ENCODE results near the gene POLG.
"Not testable (repeated sequence)": the region's sequence is repeated elsewhere in the genome, so short reads cannot be mapped to it uniquely, and the experiment has no call there.

The POLG gene

DNA sequence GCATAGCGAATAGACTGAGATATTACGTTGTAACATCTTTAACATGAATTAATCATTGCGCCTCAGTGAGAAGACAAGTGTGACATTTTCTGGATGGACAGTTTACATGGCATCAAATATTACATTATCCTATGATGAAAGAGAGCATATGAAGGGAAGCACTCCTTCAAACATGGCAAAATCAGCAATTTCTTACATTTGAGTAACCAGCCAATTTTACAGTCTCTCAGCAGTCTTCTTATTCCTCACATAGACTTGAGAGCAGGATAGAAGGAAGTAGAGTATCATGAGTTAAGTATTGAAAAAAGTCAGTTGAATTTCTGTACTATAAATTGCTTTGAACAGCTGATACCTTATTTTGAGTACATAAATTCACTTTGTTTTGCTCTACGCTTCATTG is 52.0 kb downstream of the POLG start:
- no peak for DNase-seq (ENCODE audit: low read depth, low spot score)

DNA sequence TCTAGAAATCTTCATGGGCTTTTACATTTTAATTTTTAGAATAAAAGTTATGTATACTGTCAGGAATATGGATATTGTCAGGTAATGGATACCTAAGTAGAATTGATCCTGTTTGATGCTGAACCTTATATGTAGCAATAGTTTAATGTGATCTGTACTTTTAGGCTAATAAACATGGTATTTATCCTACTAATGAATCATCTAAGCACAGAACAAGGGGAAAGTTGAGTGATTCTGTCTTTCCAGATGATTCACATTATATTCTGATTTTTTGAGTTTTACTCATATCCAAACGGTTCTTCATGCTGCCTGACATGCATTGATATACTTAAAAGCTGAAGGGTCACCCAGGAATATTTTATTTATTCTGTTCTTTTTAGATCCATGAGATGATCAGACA is 56.3 kb downstream of the POLG start:
- DNase-seq (ENCODE audit: low read depth, low spot score) = no peak

DNA sequence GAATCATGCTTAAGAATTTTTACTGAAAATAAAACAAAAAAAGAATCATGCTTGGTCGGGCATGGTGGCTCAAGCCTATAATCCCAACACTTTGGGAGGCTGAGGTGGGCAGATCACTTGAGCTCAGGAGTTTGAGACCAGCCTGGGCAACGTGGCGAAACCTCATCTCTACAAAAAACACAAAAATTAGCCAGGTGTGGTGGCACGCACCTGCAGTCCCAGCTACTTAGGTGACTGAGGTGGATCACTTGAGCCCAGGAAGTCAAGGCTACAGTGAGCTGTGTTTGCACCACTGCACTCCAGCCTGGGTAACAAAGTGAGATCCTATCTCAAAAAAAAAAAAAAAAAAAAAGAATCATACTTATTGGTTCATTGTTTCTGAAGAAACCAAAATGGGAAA is 57.3 kb downstream of the POLG start:
- not testable (repeated sequence) for DNase-seq (ENCODE audit: low read depth, low spot score)
